SK-MEL-5 (cell line): ENCODE results near the gene SLC19A3. TPM values are rescaled to one million over a fixed set of nuclear protein-coding genes. Genes with fewer than 3 reads are reported as not detected.
"Not testable (repeated sequence)": the region's sequence is repeated elsewhere in the genome, so short reads cannot be mapped to it uniquely, and the experiment has no call there.

Experiments
- DNase-seq: peaks from one replicate; pipeline ENCODE4 v3.0.0-alpha.2; 2016; ENCODE audit warnings: low read depth, low spot score
- in situ Hi-C: cut with HindIII; loops from 2 replicates; pipeline ENCODE4 v1.10.0; 2016; ENCODE audit warnings: low sequenced_read_pairs, high pct_unique_total_duplicates, low pct_unique_long_range_greater_than_20kb
- polyA plus RNA-seq, 2 experiments: library from polyadenylated mRNA; depleted of rRNA; stranded (reverse); fragments of >200 nt; gene quantifications; 2 replicates each; pipeline ENCODE4 v1.2.3, GENCODE V29; 2015
- total RNA-seq: library from RNA; depleted of rRNA; stranded (reverse); fragments of >200 nt; shearing (Covaris generic); gene quantifications from 2 replicates; pipeline ENCODE4 v1.2.3, GENCODE V29; 2014; rRNA removed

SLC19A3 gene
- 1.4 and 1.6 TPM in 2 replicates for total RNA-seq
- polyA plus RNA-seq (2015; cell fraction: cytosol; rRNA removed): 1.0 and 1.4 TPM in 2 replicates
- polyA plus RNA-seq (2015; cell fraction: nucleus; rRNA removed): 2.5 and 6.4 TPM in 2 replicates

DNA sequence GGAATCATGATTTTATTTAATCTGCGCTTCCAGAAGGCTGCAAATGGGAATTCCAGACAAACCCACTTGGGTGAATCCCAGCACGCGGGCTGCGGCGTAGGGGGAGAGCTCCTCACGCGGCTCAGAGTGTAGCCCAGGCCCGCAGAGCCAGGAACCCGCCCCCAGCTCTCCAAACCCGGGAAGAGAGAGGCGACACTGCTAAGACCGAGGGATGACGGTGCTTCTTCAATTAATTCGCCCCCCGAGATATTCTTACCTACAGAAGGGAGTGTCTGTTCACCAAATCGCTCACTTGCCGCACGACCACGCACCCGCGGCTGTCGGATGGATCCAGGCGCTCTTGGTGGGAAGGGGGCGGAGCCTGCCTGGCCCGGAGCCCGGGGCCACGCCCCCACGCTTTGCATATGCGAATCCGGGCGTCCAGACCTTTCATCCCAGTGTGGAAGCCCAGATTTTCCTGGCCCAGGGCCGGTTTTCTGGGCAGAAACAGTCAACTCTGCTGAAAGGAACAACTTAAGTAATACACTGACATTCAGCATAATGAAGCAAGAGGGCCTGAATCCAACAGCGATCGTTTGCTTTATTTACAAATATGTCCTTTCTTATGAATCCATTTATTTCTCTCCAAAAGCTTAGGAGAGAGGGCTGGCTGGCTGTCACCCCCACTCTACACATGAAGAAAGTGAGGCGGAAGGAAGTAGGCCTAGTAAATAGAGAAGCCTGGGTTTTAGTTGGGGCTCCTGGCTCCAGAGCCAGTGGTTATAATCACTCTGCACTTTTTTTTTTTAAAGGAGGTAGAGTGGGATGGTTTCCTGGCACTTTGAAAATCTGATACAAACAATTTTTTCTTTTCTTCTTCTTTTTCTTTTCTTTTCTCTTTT is at the start of gene SLC19A3:
Gene SLC19A3 (minus strand): TSS at position 342 of the 881 bp plus-strand sequence. CDS start 15,710 bp downstream, outside the sequence.
- in situ Hi-C loops: no loop called here
- DNase-seq: peak; percentile 64

GRCh38 chr2:227766373-227766883 is 48.6 kb upstream of the SLC19A3 start:
- DNase-seq: peak; percentile 86
- in situ Hi-C loops: no loop called here

DNA sequence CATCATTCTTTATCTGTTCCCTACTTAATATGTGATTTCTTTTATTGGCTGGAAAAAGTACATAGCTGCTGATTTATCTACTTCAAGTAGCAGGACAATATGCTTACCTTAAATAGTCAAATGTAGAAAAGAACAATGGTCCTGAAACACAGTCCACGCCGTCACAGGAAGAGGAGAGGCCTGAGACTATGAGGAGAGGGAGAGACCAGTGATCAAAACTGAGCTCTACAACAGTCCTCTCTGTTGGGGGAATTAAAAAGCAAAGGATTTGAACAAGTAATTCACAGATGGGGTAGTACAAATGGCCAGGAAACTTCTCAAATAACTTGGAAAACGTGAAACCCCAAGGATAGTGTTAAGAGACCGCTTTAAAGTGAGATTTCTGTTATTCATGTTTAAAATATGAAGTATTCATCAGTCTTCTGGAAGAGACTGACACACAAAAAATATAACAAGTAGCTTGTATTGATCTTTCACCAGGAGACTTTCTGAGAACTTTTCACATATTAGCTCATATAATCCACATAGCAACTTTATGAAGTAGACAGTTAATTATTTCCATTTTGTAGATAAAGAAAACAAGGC is 48.1 kb upstream of the SLC19A3 start:
- no peak for DNase-seq
- in situ Hi-C loops: no loop called here

DNA sequence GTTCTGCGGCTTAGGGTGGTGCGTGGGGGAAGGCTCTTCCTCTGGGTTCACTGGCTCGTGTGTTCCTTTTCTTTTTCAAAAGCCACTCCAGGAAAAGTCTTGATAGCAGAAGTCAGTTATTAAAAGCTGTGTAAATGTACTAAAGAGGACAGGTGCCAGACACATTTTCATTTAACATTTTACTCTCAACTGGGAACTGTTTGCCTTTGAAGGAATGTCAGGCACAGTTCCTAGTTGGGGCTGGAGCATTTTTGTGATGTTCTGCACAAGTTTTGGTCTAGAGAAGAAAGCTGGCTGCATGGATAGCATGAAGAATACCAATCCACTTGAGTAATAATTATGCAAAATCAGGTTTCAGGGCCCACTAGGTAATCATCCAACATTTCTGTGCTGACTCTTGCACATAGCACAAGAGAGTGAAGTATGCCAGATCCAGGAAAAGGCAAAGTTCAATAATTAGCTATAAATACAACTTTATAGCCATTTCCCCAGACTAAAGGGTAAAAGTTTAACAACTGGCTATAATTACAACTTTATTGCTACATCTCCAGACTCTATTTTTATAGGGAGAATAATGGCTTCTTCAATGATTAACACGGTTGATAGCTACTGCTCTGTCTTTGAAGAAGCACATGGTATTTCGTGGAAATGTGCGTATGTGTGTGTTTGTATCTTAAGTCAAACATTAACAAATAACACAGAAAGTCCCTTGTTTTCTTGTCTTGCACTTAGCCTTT is 44.1 kb upstream of the SLC19A3 start:
- in situ Hi-C loops: no loop called here
- no peak for DNase-seq

GRCh38 chr2:227759411-227760118 is 41.7 kb upstream of the SLC19A3 start:
- DNase-seq: peak; percentile 12
- in situ Hi-C loops: no loop called here

GRCh38 chr2:227756261-227756660 is 38.4 kb upstream of the SLC19A3 start:
- DNase-seq, in situ Hi-C loops: not testable (repeated sequence)

DNA sequence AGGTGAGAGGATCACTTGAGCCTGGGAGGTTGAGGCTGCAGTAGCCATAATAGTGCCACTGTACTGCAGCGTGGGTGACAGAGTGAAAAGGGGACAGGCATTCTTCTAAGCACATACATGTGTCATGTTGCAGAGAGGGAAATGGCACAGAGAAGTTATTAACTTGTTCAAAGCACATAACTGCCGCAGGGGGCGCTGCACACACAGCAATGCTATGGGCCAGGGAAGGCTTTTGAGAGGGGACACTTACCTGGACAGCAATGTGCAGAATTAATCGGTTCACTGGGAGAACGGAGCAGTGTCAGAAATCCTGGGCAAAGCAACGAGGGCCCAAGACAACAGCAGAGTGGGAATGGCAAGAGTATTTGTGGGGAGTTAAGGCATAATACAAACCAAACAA is 30.3 kb upstream of the SLC19A3 start:
- DNase-seq: peak; percentile 66
- in situ Hi-C loops: no loop called here

GRCh38 chr2:227745594-227745993 is 27.8 kb upstream of the SLC19A3 start, which contains the start of gene SCYGR8:
Gene SCYGR8, plus strand, starts transcription at chr2:227745894. Its CDS starts 0 bp downstream, at chr2:227745894.
- DNase-seq: no peak
- in situ Hi-C loops: no loop called here

GRCh38 chr2:227740705-227741104 is 22.9 kb upstream of the SLC19A3 start:
- peak; percentile 61 for DNase-seq
- in situ Hi-C loops: not testable (repeated sequence)

GRCh38 chr2:227739351-227739750 is 21.5 kb upstream of the SLC19A3 start:
- no peak for DNase-seq
- in situ Hi-C loops: no loop called here

DNA sequence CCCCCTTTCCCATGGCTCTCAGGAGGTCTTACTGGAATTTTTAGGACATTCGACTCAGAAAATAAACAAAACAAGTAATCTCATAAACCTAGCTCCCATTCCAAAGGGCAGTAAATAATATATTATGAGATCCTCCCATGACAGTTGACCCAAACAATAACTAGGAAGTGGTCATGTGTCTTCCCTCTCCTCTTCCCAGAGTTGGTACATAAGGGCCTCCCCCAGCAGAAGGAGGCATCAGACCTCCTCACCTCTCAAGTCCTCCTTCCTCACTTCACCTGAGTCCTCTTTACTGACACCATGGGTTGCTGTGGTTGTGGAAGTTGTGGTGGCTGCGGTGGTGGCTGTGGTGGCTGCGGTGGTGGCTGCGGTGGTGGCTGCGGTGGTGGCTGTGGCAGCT is 10.2 kb upstream of the SLC19A3 start, which contains the start of gene SCYGR7:
Gene SCYGR7 (plus strand): TSS at position 301 of the 400 bp plus-strand sequence. CDS start 0 bp downstream, at position 301.
- in situ Hi-C loops: no loop called here
- no peak for DNase-seq

DNA sequence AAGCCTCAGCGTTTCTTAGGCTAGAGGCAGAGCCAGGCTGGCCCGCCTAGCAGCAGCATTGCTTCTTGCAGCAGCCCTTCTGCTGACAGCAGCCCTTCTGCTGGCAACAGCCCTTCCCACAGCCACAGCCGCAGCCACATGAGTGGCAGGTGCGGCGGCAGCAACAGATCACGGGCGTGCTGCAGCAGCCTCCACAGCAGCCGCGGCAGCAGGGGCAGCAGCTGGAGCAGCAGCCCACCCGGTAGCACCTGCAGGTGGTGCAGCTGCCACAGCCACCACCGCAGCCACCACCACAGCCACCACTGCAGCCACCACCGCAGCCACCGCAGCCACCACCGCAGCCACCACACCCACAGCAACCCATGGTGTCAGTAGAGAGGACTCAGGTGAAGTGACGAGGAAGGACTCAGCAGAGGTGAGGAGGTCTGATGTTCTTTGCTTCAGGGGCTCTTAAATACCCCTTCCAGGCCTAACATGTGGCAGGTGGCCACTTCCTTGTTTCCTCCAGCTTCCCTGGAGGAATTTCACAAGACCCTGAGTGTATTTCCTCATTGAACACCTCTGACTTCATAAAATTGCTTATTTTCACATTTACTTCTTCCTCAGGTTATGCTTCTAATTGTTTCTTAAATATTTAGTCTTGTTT is 6.7 kb upstream of the SLC19A3 start, which contains the start of gene SCYGR6:
Gene SCYGR6 (minus strand): TSS at position 364 of the 646 bp plus-strand sequence. CDS start 0 bp downstream, at position 364.
- in situ Hi-C loops: no loop called here

GRCh38 chr2:227722821-227723220 is 5.0 kb upstream of the SLC19A3 start:
- DNase-seq, in situ Hi-C loops: not testable (repeated sequence)

More for the DNA sequence above, 6.7 kb upstream of the SLC19A3 start, which contains the start of gene SCYGR6:
- no peak for DNase-seq

DNA sequence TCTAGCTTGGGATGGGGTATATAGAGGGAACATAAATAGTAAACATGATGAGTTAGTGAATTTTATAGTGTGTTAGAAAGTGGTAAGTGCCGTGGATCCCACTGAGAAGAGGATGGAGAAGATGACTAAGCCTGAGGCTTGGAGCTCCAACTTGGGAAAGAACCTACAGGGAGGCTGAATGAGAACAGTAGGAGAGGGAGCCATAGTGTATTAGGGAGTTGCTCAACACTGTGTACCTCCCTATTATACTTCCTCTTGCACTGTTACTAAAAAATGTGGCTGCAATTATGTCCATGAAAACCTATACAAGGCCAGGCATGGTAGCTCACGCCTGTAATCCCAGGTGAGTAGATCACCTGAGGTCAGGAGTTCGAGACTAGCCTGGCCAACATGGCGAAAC is 2.9 kb upstream of the SLC19A3 start:
- no peak for DNase-seq
- in situ Hi-C loops: no loop called here

- DNase-seq: no peak
- in situ Hi-C loops: no loop called here
Observed at GRCh38 chr2:227719641-227720040, 1.8 kb upstream of the SLC19A3 start.

DNA sequence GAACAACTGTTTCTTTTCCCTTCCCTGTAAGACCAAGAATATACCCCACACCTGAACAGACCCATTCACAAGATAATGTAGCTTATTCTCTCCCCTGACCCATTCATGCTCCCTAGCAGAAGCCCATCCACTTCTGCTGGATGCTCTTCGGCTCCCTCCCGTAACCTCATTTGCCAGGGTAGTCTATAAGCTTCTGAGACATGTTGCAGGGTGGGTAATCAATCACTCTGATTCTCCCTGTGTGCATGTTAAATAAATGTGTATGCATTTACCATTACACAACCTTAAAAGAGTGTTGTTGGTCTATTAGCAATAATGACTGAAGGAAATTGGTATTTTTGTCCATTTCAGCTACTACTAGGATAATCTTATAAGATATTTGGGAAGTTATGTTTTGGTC is 1.3 kb downstream of the SLC19A3 start:
- no peak for DNase-seq

More for the DNA sequence above, 1.3 kb downstream of the SLC19A3 start:
- in situ Hi-C loops: no loop called here
